Measurements from ENCODE around the gene KCNJ6.
A peak's percentile ranks its signal among the peaks of the same experiment; 100 is the strongest.
"Not testable (repeated sequence)": the region's sequence is repeated elsewhere in the genome, so short reads cannot be mapped to it uniquely, and the experiment has no call there.

The KCNJ6 gene

GRCh38 chr21:37669249-37669648 lies 247.0 kb downstream of the KCNJ6 start:
- DNase-seq, result no peak

- no peak for DNase-seq
Measured at GRCh38 chr21:37668462-37669239, 247.6 kb downstream of the KCNJ6 start.

GRCh38 chr21:37667380-37667779 lies 248.9 kb downstream of the KCNJ6 start:
- DNase-seq, result no peak

DNA sequence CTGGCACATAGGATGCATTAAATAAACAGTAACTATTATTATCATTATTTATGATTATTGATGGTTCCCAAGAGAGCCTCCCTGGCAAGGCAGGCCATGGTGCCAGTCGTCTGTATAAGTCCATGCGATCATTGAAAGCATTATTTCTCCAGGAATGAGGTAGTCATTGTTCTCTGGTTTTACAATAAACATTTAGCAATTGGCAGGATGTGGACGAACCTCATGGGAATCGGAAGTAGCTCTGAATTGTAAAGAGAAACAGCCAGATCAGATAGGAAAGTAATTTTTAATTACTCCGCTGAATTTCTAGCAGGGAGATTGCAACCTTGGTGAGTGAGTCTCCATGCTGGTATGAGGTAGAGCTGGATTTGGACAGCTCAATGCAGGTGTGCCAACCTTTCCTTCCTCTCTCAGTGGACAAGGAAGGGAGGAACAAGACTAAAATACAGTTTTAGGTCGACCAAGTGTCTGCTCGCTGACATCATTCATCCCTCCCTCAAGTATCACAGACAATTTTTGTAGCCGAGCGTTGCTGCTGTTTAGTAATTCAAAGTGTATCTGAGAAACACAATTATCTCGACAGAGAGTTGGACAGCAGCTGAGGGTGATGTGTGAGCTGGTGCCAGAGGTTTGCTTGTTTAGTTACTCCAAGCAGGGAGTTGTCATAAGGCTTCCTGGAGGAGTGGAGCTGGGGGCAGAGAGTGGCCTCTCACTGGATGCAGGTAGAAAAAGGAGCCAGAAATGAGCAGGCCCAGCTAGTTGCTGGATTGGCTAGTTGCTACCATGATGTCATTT lies 250.8 kb downstream of the KCNJ6 start:
- no peak for DNase-seq

GRCh38 chr21:37662227-37662626 lies 254.0 kb downstream of the KCNJ6 start:
- not testable (repeated sequence) for DNase-seq

DNA sequence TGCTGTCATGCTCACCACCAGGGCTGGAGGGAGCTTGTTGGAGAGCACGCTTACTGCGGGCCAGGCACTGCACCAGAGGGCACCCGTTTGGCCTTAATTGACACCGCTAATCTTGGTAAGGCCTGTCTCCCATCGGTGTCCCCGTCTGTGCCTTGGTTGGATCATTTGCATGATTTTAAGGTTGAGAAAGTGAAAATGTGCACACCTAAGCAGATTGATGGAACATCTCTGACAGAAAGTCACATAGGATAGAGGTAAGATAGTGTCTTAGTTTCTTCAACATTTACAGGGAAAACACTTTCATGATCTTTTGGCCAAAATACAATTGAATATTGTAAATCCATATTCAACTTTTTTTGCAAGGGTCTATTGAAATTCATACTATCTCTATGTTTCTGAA lies 255.5 kb downstream of the KCNJ6 start:
- DNase-seq, result no peak

- DNase-seq, result no peak
Measured at GRCh38 chr21:37659874-37660273, 256.4 kb downstream of the KCNJ6 start.

DNA sequence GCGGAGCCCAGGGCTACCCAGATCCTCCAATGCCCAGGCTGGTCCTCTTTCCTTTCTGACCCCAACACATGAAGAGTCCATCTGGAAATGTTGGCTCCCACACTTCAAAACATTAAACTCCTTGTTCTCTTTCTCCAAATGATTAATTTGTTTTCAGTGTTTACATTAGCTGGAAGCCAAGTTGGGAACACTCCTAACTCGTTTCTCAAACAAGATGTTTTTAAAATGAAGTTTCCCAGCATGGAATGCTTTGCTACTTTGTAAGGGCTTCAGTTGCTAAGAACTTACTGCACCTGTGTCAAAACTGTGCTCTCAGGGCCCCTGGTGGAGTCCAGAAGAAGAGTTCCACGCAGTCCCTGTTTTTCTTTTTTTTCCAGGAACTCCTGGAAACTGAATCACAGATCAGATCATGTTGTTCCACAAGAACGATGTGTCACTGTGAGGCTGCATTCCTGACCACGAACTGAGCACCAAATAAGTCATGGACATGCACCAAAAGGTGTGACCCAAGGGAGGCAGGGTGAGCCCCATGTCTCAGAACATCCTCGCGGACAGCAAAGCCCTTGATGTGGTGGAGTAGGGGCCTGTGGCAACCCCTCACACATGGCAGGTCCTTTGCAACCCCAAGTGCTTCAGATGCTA lies 257.3 kb downstream of the KCNJ6 start:
- DNase-seq, result no peak

- no peak for DNase-seq
Measured at GRCh38 chr21:37658121-37658816, 258.0 kb downstream of the KCNJ6 start.

GRCh38 chr21:37656899-37657298 lies 259.4 kb downstream of the KCNJ6 start:
- DNase-seq, result no peak

GRCh38 chr21:37655611-37656300 lies 260.5 kb downstream of the KCNJ6 start:
- no peak for DNase-seq

GRCh38 chr21:37654596-37654995 lies 261.7 kb downstream of the KCNJ6 start:
- no peak for DNase-seq

- DNase-seq, result no peak
Measured at GRCh38 chr21:37653201-37653600, 263.1 kb downstream of the KCNJ6 start.

- no peak for DNase-seq
Measured at GRCh38 chr21:37647781-37648180, 268.5 kb downstream of the KCNJ6 start.

DNA sequence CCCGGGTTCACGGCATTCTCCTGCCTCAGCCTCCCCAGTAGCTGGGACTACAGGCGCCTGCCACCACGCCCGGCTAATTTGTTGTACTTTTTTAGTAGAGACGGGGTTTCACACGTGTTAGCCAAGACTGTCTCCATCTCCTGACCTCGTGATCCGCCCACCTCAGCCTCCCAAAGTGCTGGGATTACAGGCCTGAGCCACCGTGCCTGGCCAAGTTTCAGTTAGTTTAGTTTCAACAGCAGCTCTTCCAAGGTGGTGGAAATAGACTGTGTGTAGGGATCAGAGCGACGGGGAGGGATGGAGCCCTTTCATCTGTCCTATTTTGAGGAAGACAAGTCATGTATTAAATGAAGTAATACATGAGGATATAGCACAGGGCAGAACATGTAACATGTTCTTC lies 269.5 kb downstream of the KCNJ6 start:
- DNase-seq, result not testable (repeated sequence)

DNA sequence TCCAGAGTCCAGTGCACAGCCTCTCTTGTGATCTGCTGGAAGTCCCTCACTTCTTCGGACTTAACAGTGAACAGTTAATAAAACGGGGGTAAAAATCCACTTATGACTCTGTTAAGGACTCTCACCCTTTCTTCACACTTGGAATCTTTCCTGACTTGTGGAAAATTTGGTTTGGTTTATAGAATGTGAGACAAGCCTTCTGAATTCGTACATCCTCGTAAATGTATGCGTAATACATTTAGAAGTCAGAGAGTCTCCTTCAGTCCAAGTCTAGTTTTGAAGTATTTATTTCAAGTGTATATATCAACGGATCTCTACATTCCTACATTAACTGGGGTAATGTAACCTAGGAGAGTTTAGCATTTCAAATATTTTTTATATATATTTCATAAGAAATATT lies 270.4 kb downstream of the KCNJ6 start:
- no peak for DNase-seq

- no peak for DNase-seq
Measured at GRCh38 chr21:37644636-37645035, 271.6 kb downstream of the KCNJ6 start.

GRCh38 chr21:37643862-37644261 lies 272.4 kb downstream of the KCNJ6 start:
- DNase-seq, result not testable (repeated sequence)

DNA sequence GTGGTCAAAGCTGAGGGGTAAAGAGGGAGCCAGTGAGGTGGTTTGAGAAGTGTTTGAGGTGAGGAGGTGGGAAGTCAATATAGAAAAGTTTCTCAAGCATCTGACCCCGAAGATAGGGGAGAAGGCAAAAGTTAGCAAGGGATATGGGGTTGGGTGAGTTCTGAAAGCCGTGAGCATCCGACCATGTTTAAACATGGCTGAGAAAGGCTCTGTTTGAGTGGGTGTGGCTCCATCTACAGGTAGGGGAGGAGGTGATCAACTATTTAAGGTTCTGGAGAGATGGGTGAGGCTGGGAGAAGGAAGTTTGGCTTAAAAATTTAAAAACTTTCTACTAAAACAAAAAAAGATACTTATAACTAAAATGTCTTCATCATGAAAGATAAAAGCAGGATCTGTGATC lies 273.8 kb downstream of the KCNJ6 start:
- peak; percentile 40 for DNase-seq

DNA sequence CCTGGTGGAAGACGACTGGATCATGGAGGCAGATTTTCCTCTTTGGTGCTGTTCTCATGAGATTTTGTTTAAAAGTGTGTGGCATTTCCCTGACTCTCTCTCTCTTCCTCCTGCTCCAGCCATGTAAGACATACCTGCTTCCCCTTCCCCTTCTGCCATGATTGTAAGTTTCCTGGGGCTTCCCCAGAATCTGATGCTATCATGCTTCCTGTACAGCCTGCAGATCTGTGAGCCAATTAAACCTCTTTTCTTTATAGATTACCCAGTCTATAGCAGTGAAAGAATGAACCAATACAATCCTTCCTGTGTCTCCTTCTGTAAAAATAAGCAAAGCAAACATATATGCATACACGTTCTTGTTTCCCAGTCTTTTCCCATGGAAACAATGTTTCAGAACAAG lies 276.5 kb downstream of the KCNJ6 start:
- no peak for DNase-seq

DNA sequence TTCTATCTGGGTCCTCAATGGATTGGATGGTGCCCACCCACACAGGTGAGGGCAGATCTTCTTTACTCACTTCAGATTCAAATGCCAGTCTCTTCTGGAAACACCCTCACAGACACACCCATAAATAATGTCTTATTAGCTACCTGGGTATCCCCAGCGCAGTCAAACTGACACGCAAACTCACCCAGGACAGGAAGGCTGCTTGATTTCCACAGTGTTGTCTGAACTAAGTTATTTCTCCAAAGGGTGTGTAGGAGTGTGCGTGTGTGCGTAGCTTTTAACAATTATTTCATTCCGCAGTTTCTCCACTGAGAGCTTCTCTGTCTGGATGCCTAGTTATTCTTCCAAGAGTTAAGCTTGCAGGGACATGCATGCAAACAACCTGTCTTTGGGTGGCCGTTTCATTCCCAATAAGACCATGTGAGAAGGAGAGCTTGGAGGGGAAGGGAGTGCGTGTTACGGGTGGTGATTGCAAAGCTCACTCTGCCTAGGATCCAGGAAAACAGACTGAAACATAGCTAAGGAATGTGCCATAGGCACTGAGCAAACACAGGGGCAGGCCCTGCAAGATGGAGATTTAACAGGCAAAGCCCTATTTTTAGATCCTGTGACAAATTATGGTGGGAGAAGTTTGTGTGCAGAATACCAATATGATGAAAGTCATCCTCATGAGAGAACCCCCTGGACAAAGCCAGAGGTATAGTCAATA lies 280.0 kb downstream of the KCNJ6 start:
- no peak for DNase-seq
